ENCODE data around the gene PPP3R1.

The PPP3R1 gene

GRCh38 chr2:68200157-68200787, 52.1 kb downstream of the PPP3R1 start:
- DNase-seq (ENCODE audit: low read depth): no peak
- H3K4me3 ChIP-seq (ENCODE audit: low read depth, low read length): no peak overlapping the region
- no peak for TF ChIP-seq CTCF (IDR thresholded peaks at IDR 0.05; ENCODE audit: insufficient read depth, low read depth, low read length, missing control alignments)

- no peak overlapping the region for H3K4me3 ChIP-seq (ENCODE audit: low read depth, low read length)
- DNase-seq (ENCODE audit: low read depth): no peak
- TF ChIP-seq CTCF (IDR thresholded peaks at IDR 0.05; ENCODE audit: insufficient read depth, low read depth, low read length, missing control alignments): no peak
These were observed 56.1 kb downstream of the PPP3R1 start for GRCh38 chr2:68196120-68196716.

GRCh38 chr2:68195096-68195495, 57.2 kb downstream of the PPP3R1 start:
- no peak for TF ChIP-seq CTCF (IDR thresholded peaks at IDR 0.05; ENCODE audit: insufficient read depth, low read depth, low read length, missing control alignments)
- no peak for DNase-seq (ENCODE audit: low read depth)
- no peak overlapping the region for H3K4me3 ChIP-seq (ENCODE audit: low read depth, low read length)

DNA sequence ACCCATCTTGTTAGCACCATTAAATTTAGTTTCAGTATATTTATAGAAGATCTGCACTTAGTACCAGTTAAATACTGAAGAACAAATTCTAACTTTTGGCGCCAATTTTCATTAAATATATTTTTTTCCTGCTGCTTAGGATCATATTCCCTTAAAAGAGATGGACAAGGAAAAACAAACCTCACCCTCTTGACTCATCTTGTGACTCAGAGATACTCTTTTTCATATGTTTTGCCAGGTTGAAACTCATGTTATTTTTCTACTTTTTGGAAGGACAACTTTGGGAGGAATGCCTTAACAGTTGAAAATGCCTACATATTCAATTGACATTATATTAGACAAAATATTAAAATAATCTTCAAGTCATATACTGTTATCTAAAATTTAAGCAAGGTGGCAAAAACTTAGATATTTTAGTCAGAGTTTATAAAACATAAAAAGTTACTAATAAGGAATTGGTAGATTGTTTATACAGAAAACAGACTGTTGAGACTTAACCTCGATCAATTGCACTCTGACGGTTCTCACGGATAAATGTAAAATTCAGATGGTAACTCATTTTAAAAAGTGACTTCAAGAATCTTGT, 58.5 kb downstream of the PPP3R1 start:
- DNase-seq (ENCODE audit: low read depth): no peak

DNA sequence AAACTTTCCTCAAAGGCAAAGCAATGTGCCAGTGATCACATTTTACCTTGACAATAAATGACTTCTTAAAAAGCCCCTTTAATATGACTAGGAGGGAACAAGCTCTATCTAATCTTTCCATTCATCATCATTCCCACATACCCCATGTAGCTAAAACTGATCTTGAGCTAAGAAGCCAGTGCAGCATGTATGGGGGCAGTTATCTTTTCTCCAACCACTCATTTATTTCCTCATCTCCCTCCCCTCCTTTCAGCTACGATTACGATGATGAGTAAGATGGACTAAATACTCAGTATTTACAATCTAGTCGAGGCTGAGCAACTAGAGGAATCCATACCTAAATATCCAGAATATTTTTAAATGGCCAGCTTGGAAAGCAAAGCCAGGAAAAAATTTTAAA, 59.2 kb downstream of the PPP3R1 start:
- H3K4me3 ChIP-seq (ENCODE audit: low read depth, low read length): no peak overlapping the region
- no peak for TF ChIP-seq CTCF (IDR thresholded peaks at IDR 0.05; ENCODE audit: insufficient read depth, low read depth, low read length, missing control alignments)
- no peak for DNase-seq (ENCODE audit: low read depth)

More for the DNA sequence above, 58.5 kb downstream of the PPP3R1 start:
- TF ChIP-seq CTCF (IDR thresholded peaks at IDR 0.05; ENCODE audit: insufficient read depth, low read depth, low read length, missing control alignments): no peak
- H3K4me3 ChIP-seq (ENCODE audit: low read depth, low read length): no peak overlapping the region

- no peak overlapping the region for H3K4me3 ChIP-seq (ENCODE audit: low read depth, low read length)
- no peak for DNase-seq (ENCODE audit: low read depth)
- TF ChIP-seq CTCF (IDR thresholded peaks at IDR 0.05; ENCODE audit: insufficient read depth, low read depth, low read length, missing control alignments): no peak
These were observed 61.2 kb downstream of the PPP3R1 start for GRCh38 chr2:68190991-68191731.

All from GM12865 (cell line).